Loucy (cell line): Measurements from ENCODE around the gene CT45A5.
"Not testable (repeated sequence)": the region's sequence is repeated elsewhere in the genome, so short reads cannot be mapped to it uniquely, and the experiment has no call there.

Source experiments
- H2AFZ ChIP-seq: fragments of 200-600 bp; sonication (generic); 2 replicates; pipeline ENCODE4 v1.6.0; 2016; ENCODE audit warnings: antibody characterized with exemption, mild to moderate bottlenecking, low read length, moderate library complexity
- H3F3A ChIP-seq: fragments of 200-600 bp; 2 replicates; pipeline ENCODE4 v1.6.0; 2016; ENCODE audit warnings: antibody characterized with exemption, low read depth, mild to moderate bottlenecking
- H3K27me3 ChIP-seq: fragments of 200-600 bp; sonication (generic); 2 replicates; pipeline ENCODE4 v1.6.1; 2014; ENCODE audit warnings: low read length, mild to moderate bottlenecking; ENCODE audit not compliant: insufficient read depth, poor library complexity, severe bottlenecking
- H3K36me3 ChIP-seq: fragments of 200-600 bp; sonication (generic); 2 replicates; pipeline ENCODE4 v1.6.1; 2016; ENCODE audit warnings: low read length; ENCODE audit not compliant: insufficient read depth
- H3K4me1 ChIP-seq: fragments of 200-600 bp; sonication (generic); 2 replicates; pipeline ENCODE4 v1.5.1; 2014; ENCODE audit warnings: low read length, mild to moderate bottlenecking; ENCODE audit not compliant: insufficient read depth, poor library complexity, severe bottlenecking
- H3K4me2 ChIP-seq: fragments of 200-600 bp; sonication (generic); 2 replicates; pipeline ENCODE4 v1.6.0; 2014; ENCODE audit warnings: antibody characterized with exemption, low read length, low read depth, mild to moderate bottlenecking; ENCODE audit not compliant: poor library complexity, severe bottlenecking
- H3K4me3 ChIP-seq: fragments of 200-600 bp; sonication (generic); 2 replicates; pipeline ENCODE4 v1.5.1; 2014; ENCODE audit warnings: low read length, mild to moderate bottlenecking, mixed read lengths; ENCODE audit not compliant: poor library complexity, severe bottlenecking
- H3K79me2 ChIP-seq: fragments of 200-600 bp; sonication (generic); 2 replicates; pipeline ENCODE4 v1.6.1; 2014; ENCODE audit warnings: low read length; ENCODE audit not compliant: insufficient read depth
- H3K9ac ChIP-seq: fragments of 200-600 bp; sonication (generic); 2 replicates; pipeline ENCODE4 v1.6.0; 2014; ENCODE audit warnings: mild to moderate bottlenecking, low read depth, low read length, moderate library complexity; ENCODE audit not compliant: poor library complexity, severe bottlenecking
- H3K9me2 ChIP-seq: fragments of 200-600 bp; sonication (generic); replicated peaks from 2 replicates; pipeline ENCODE4 v1.6.1; 2016; ENCODE audit warnings: low read depth, low read length, mixed read lengths
- H3K9me3 ChIP-seq: fragments of 200-600 bp; sonication (generic); 2 replicates; pipeline ENCODE4 v1.6.1; 2014; ENCODE audit warnings: mild to moderate bottlenecking, antibody characterized with exemption, low read length, low read depth; ENCODE audit not compliant: insufficient read depth
- H4K20me1 ChIP-seq: fragments of 200-600 bp; sonication (generic); 2 replicates; pipeline ENCODE4 v1.6.0; 2014; ENCODE audit warnings: antibody characterized with exemption, low read length, mild to moderate bottlenecking; ENCODE audit not compliant: insufficient read depth, poor library complexity, severe bottlenecking
- CTCF ChIP-seq: fragments of 200-600 bp; sonication (generic); conservative IDR thresholded peaks from 2 replicates; pipeline ENCODE4 v1.5.1; 2014; ENCODE audit warnings: mild to moderate bottlenecking, antibody characterized with exemption, low read length
- EZH2phosphoT487 ChIP-seq: fragments of 200-600 bp; IDR thresholded peaks from 2 replicates; pipeline ENCODE4 v1.6.1; 2018; ENCODE audit warnings: antibody characterized with exemption, mild to moderate bottlenecking, moderate library complexity, borderline replicate concordance

CT45A5 gene

GRCh38 chrX:135741192-135741715 is 44.0 kb downstream of the CT45A5 start:
- Histone ChIP-seq H3K4me2 (peak overlapping the region; percentile 65), H2AFZ (peak overlapping the region; percentile 89; the same call in 1 of the 2 replicates), H3K27me3 (no peaks in the 10 kb centered on the region)

GRCh38 chrX:135740681-135741149 is 44.6 kb downstream of the CT45A5 start:
- H3K4me1 ChIP-seq: no peaks in the 10 kb centered on the region
- H2AFZ ChIP-seq: peak overlapping the region; percentile 89
- H3K27me3 ChIP-seq: no peaks in the 10 kb centered on the region
- peak overlapping the region; percentile 65 for H3K4me2 ChIP-seq
- no peaks in the 10 kb centered on the region for H3K9me3 ChIP-seq
- H3K9me2 ChIP-seq: no peaks in the 10 kb centered on the region
- H3F3A ChIP-seq: no peaks in the 10 kb centered on the region
- H3K36me3 ChIP-seq: no peaks in the 10 kb centered on the region
- TF ChIP-seq CTCF: peak; percentile 63
- no peak for TF ChIP-seq EZH2phosphoT487
- no peaks in the 10 kb centered on the region for H4K20me1 ChIP-seq
- no peak overlapping the region for H3K9ac ChIP-seq
- peak overlapping the region; percentile 62 for H3K4me3 ChIP-seq
- no peaks in the 10 kb centered on the region for H3K79me2 ChIP-seq

More at GRCh38 chrX:135741192-135741715, 44.0 kb downstream of the CT45A5 start:
- H3K36me3 ChIP-seq: no peaks in the 10 kb centered on the region
- H3K4me3 ChIP-seq: peak overlapping the region; percentile 62
- H3F3A ChIP-seq: no peaks in the 10 kb centered on the region
- no peak for TF ChIP-seq CTCF
- TF ChIP-seq EZH2phosphoT487: no peak
- no peaks in the 10 kb centered on the region for H3K4me1 ChIP-seq
- no peaks in the 10 kb centered on the region for H4K20me1 ChIP-seq
- no peaks in the 10 kb centered on the region for H3K79me2 ChIP-seq
- no peaks in the 10 kb centered on the region for H3K9me3 ChIP-seq
- no peaks in the 10 kb centered on the region for H3K9me2 ChIP-seq
- no peak overlapping the region for H3K9ac ChIP-seq

GRCh38 chrX:135737366-135738071 is 47.8 kb downstream of the CT45A5 start:
- Histone ChIP-seq H3K4me2 (no peak overlapping the region), H3K79me2 (no peaks in the 10 kb centered on the region), H3K4me1 (no peaks in the 10 kb centered on the region), H3K27me3 (no peaks in the 10 kb centered on the region), H3K9me3 (no peaks in the 10 kb centered on the region), H3K9ac (no peak overlapping the region), H3F3A (no peaks in the 10 kb centered on the region), H3K36me3 (no peaks in the 10 kb centered on the region), H3K9me2 (no peaks in the 10 kb centered on the region), H3K4me3 (no peak overlapping the region), H4K20me1 (no peaks in the 10 kb centered on the region), H2AFZ (no peak overlapping the region)
- TF ChIP-seq EZH2phosphoT487 (no peak), CTCF (0 out of 2 replicates have a peak, but pooled peaks have one; percentile 12)

GRCh38 chrX:135734666-135735065 is 50.6 kb downstream of the CT45A5 start:
- H4K20me1 ChIP-seq, H3K4me1 ChIP-seq: not testable (repeated sequence)

More at GRCh38 chrX:135734666-135735065, 50.6 kb downstream of the CT45A5 start:
- H3F3A ChIP-seq, H3K9me3 ChIP-seq, H3K36me3 ChIP-seq, H3K9ac ChIP-seq, H2AFZ ChIP-seq, H3K79me2 ChIP-seq, H3K4me2 ChIP-seq, H3K9me2 ChIP-seq, H3K27me3 ChIP-seq, H3K4me3 ChIP-seq: not testable (repeated sequence)
